ENCODE data around the gene CARM1. TPM values are rescaled to one million over a fixed set of nuclear protein-coding genes. Genes with fewer than 3 reads are reported as not detected.

CARM1 gene
- total and polyA plus RNA-seq, 2 experiments from 2014 or later = 43.3 to 118 TPM

DNA sequence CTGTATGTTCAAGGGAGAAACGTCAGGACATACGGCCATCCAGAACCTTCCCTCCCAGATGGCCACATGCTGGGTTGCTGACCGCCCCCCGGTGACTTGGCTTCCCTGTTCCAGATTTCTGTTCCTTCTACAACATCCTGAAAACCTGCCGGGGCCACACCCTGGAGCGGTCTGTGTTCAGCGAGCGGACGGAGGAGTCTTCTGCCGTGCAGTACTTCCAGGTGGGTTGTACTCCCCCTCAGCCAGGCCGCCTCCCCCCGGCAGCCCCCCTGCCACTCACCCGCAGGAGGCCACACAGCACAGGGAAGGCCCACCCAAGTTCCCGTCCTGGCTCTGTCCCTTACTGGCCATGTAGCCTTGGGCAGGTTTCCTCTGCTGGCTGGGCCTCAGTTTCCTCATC lies 36.6 kb downstream of the CARM1 start (continued):
- TF ChIP-seq, protein P1, sequence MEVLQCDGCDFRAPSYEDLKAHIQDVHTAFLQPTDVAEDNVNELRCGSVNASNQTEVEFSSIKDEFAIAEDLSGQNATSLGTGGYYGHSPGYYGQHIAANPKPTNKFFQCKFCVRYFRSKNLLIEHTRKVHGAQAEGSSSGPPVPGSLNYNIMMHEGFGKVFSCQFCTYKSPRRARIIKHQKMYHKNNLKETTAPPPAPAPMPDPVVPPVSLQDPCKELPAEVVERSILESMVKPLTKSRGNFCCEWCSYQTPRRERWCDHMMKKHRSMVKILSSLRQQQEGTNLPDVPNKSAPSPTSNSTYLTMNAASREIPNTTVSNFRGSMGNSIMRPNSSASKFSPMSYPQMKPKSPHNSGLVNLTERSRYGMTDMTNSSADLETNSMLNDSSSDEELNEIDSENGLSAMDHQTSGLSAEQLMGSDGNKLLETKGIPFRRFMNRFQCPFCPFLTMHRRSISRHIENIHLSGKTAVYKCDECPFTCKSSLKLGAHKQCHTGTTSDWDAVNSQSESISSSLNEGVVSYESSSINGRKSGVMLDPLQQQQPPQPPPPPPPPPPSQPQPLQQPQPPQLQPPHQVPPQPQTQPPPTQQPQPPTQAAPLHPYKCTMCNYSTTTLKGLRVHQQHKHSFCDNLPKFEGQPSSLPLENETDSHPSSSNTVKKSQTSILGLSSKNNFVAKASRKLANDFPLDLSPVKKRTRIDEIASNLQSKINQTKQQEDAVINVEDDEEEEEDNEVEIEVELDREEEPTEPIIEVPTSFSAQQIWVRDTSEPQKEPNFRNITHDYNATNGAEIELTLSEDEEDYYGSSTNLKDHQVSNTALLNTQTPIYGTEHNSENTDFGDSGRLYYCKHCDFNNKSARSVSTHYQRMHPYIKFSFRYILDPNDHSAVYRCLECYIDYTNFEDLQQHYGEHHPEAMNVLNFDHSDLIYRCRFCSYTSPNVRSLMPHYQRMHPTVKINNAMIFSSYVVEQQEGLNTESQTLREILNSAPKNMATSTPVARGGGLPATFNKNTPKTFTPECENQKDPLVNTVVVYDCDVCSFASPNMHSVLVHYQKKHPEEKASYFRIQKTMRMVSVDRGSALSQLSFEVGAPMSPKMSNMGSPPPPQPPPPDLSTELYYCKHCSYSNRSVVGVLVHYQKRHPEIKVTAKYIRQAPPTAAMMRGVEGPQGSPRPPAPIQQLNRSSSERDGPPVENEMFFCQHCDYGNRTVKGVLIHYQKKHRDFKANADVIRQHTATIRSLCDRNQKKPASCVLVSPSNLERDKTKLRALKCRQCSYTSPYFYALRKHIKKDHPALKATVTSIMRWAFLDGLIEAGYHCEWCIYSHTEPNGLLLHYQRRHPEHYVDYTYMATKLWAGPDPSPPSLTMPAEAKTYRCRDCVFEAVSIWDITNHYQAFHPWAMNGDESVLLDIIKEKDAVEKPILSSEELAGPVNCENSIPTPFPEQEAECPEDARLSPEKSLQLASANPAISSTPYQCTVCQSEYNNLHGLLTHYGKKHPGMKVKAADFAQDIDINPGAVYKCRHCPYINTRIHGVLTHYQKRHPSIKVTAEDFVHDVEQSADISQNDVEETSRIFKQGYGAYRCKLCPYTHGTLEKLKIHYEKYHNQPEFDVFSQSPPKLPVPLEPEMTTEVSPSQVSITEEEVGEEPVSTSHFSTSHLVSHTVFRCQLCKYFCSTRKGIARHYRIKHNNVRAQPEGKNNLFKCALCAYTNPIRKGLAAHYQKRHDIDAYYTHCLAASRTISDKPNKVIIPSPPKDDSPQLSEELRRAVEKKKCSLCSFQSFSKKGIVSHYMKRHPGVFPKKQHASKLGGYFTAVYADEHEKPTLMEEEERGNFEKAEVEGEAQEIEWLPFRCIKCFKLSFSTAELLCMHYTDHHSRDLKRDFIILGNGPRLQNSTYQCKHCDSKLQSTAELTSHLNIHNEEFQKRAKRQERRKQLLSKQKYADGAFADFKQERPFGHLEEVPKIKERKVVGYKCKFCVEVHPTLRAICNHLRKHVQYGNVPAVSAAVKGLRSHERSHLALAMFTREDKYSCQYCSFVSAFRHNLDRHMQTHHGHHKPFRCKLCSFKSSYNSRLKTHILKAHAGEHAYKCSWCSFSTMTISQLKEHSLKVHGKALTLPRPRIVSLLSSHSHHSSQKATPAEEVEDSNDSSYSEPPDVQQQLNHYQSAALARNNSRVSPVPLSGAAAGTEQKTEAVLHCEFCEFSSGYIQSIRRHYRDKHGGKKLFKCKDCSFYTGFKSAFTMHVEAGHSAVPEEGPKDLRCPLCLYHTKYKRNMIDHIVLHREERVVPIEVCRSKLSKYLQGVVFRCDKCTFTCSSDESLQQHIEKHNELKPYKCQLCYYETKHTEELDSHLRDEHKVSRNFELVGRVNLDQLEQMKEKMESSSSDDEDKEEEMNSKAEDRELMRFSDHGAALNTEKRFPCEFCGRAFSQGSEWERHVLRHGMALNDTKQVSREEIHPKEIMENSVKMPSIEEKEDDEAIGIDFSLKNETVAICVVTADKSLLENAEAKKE (CRISPR knock-in tag; IDR thresholded peaks at IDR 0.05) = no peak

DNA sequence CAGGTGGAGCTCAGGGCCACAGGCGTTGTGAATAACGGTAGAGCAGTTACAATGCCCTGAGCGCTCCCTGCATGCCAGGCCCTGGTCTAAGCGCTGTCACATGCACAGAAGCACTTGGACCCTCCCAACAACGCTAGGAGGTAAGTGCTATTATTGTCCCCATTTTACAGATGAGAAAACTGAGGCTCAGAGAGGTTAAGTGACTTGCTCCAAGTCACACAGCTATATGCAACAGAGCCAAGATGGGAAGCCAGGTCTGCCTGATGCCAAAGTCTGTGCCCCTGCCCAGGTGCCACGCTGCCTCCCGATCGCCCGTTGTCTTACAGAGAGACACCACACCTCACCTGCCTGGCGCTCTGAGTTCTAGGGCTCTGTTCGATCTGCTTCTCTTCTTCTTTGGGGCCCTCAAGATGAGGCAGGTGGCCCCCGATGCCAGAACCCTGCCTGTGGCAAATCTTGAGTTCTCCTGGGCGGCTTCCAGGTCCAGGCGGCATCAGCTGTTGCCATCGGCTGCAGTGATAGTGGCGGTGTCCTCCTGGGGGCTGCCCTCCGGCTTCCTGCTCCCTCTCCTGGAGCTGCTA lies 37.1 kb downstream of the CARM1 start:
- Histone ChIP-seq H2AFZ (no peak overlapping the region), H3K79me2 (replicated peaks; ENCODE audit: insufficient read depth) (peaks cover 14% of the 10 kb centered on the region), H3K36me3 (ENCODE audit: insufficient read depth) (peaks cover 5% of the 10 kb centered on the region), H3K9me2 (ENCODE audit: insufficient read depth) (no peaks in the 10 kb centered on the region), H4K20me1 (replicated peaks; ENCODE audit: insufficient read depth) (peaks cover 12% of the 10 kb centered on the region; the same call in 1 of the 2 replicates), H3K4me3 (no peak overlapping the region), H3K27me3 (ENCODE audit: insufficient read depth) (no peaks in the 10 kb centered on the region), H3K4me1 (ENCODE audit: insufficient read depth) (no peaks in the 10 kb centered on the region), H3F3A (replicated peaks; ENCODE audit: low read depth) (0 out of 2 replicates have a peak, but pooled peaks cover 14% of the 10 kb centered on the region), H3K4me2 (no peak overlapping the region), H3K27ac (ENCODE audit: low read depth) (no peak overlapping the region)
- Mint-ChIP-seq H3K36me3 (ENCODE audit: low read depth) (peaks cover 51% of the 10 kb centered on the region), H3K27ac (no peak overlapping the region), H3K27me3 (ENCODE audit: insufficient read depth, low read depth, poor library complexity) (peaks cover 7% of the 10 kb centered on the region), H3K9me3 (no peaks in the 10 kb centered on the region; the same call in 2 of the 3 replicates), H3K4me3 (no peak overlapping the region), H3K4me1 (no peaks in the 10 kb centered on the region)
- no peak for ATAC-seq
- DNase-seq (ENCODE audit: low spot score) = no peak
- TF ChIP-seq, protein P2, sequence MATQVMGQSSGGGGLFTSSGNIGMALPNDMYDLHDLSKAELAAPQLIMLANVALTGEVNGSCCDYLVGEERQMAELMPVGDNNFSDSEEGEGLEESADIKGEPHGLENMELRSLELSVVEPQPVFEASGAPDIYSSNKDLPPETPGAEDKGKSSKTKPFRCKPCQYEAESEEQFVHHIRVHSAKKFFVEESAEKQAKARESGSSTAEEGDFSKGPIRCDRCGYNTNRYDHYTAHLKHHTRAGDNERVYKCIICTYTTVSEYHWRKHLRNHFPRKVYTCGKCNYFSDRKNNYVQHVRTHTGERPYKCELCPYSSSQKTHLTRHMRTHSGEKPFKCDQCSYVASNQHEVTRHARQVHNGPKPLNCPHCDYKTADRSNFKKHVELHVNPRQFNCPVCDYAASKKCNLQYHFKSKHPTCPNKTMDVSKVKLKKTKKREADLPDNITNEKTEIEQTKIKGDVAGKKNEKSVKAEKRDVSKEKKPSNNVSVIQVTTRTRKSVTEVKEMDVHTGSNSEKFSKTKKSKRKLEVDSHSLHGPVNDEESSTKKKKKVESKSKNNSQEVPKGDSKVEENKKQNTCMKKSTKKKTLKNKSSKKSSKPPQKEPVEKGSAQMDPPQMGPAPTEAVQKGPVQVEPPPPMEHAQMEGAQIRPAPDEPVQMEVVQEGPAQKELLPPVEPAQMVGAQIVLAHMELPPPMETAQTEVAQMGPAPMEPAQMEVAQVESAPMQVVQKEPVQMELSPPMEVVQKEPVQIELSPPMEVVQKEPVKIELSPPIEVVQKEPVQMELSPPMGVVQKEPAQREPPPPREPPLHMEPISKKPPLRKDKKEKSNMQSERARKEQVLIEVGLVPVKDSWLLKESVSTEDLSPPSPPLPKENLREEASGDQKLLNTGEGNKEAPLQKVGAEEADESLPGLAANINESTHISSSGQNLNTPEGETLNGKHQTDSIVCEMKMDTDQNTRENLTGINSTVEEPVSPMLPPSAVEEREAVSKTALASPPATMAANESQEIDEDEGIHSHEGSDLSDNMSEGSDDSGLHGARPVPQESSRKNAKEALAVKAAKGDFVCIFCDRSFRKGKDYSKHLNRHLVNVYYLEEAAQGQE (IDR thresholded peaks at IDR 0.05; ENCODE audit: unreplicated experiment) = no peak
- TF ChIP-seq STAT1 (IDR thresholded peaks at IDR 0.05; ENCODE audit: unreplicated experiment) = no peak
- TF ChIP-seq, protein P3, sequence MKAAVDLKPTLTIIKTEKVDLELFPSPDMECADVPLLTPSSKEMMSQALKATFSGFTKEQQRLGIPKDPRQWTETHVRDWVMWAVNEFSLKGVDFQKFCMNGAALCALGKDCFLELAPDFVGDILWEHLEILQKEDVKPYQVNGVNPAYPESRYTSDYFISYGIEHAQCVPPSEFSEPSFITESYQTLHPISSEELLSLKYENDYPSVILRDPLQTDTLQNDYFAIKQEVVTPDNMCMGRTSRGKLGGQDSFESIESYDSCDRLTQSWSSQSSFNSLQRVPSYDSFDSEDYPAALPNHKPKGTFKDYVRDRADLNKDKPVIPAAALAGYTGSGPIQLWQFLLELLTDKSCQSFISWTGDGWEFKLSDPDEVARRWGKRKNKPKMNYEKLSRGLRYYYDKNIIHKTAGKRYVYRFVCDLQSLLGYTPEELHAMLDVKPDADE (IDR thresholded peaks at IDR 0.05) = no peak
- TF ChIP-seq EZH2 (IDR thresholded peaks at IDR 0.05; ENCODE audit: low read depth, unreplicated experiment) = no peak
